HG02610 (cell line): ENCODE results near the gene ULBP2.
"Not testable (repeated sequence)": the region's sequence is repeated elsewhere in the genome, so short reads cannot be mapped to it uniquely, and the experiment has no call there.

Experiments
- ATAC-seq: cut with Tn5 transposase; IDR thresholded peaks from one replicate; pipeline ENCODE4 v1.9.1; 2021; ENCODE audit warnings: mild to moderate bottlenecking, moderate library complexity; ENCODE audit not compliant: unreplicated experiment

Gene ULBP2

DNA sequence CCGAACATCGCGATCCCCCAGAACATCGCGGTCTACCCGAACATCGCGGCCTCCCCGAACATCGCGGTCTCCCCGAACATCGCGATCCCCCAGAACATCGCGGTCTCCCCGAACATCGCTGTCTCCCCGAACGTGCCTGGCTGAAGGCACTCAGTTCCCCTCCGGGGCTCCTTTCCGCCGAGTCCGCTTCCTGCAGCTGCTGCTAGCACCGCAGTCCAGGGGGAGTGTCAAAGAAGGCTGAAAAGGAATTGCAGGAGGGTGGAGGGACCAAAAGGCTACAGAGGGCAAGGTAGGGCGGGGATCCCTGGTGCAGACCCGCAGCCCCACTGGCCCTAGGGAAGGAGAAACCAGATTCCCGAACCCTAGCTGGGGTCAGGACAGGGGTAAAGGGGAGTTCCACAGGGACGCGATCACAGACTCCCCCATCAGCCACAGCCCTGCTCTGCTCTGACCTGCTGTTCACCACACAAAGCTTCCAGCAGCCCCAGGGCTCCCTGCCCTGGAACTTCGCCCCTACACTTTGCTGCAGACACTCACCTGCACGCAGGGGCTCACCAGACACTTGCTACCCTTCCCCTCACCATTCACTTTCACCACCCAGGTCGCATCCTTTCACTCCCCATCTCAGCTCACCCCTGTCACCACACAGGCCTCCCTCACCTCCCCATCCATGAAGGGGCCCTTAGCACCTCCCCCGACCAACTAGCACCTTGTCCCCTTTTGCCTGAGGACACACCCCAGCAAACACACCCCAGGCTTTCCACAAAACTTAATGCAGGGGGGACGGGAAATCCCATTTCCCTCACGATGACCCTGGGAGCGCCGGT lies 23.6 kb downstream of the ULBP2 start:
- no peak for ATAC-seq

DNA sequence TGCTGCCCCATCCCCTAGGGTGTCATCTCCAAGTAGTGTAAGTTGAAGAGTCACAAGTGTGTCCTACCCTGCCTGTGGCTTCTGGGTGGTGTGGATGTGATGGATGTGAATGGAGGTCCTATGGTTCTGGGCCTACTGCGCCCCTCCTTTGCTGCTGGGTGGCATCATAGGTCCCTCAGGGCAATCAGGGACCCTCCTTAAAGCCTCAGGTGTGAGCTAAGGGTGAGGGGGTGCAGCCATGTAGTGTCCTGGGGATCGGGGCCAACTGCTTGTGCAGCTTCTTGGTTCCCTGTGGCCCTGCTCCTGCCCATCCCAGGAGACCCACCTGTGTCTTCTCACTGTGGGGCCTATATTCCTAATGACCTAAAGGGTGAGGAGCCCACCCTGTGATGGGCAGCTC lies 24.5 kb downstream of the ULBP2 start:
- not testable (repeated sequence) for ATAC-seq

DNA sequence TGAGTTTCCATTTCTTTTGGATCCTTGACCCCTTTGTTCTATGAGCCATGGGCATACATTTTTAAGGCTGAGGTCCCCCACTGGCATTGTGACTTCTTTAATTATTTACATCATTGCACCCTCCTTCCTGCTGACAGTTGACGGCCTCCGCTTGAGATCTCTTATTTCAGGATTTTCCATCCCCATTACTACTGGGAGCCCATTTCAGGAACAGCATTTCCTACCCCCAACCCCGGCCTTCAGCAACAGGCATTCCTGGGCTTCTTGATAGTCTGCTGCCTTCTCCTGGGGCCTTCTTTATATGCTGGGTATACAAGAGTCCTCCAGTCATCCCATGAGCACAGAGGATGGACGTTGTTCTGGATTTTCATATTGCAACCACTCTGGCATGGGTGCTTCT lies 25.8 kb downstream of the ULBP2 start:
- ATAC-seq: no peak

DNA sequence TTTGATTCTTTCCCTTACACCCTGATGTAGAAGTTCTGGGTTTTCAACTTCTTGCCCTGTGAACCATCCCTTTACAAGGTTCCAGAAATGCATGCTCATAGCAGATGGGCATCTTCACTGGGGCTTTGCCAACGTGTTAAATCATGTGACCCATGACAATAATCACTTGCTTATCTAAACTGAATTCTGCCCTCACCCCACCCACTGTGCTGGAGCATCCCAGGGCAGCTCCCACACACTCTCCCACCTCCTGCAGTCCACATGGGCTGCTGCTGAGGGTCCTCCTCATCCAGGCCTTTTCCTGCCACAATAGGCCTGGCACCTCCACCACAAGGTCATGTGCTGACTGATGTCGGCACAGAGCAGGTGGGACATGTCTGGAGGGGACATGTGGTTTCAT lies 26.2 kb downstream of the ULBP2 start:
- not testable (repeated sequence) for ATAC-seq

DNA sequence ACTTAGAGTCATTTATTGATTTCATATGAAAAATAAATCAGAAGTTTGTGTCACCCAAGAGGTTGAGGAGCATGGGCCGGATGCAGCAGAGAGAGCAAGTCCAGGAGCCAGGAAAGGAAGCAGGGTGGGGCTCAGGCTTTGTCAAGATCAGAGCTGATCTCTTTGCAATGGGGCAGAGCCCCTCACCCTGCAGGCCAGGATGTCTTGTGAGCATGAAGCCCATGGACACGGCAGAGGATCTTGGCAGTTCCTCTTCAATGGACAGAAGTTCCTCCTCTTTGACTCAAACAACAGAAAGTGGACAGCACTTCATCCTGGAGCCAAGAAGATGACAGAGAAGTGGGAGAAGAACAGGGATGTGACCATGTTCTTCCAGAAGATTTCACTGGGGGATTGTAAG lies 27.1 kb downstream of the ULBP2 start:
- ATAC-seq: not testable (repeated sequence)

DNA sequence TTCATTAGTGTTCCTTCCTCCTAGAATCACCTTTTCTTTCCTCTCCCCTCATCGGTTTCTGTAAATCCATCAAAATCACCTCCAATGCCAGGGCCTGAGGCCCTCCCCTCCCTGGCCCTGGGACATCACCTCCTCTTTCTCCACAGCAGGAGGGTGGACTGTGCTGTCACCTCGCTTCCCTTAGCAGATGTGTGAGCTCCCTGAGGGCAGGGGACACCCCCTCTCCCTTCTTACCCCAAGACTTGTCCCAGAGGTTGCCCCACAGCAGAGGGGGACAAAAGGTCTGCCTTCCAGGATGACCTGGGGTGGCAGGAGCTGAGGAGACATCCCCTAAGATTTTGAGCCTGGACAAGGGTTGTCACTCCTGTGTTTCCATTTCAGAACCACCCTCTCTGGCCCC lies 27.8 kb downstream of the ULBP2 start:
- ATAC-seq: no peak

DNA sequence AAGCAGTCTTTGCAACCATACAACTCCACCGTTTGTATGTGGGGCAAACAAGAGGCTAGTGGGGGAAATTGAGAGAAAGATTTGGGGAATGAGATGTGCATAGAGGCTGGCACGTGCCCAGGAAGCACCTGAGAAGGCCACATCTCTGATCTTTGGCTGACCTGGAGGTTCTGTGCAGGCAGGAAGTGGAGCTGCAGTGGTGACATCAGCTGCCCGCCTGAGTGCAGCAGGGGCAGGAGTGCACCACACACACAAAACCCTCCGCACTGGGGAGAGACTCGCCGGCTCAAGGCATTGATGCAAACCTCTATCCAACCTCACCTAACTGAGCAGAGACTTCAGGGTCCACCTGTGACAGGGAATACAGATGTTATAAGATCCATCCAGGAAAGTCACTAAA lies 32.6 kb downstream of the ULBP2 start:
- not testable (repeated sequence) for ATAC-seq

DNA sequence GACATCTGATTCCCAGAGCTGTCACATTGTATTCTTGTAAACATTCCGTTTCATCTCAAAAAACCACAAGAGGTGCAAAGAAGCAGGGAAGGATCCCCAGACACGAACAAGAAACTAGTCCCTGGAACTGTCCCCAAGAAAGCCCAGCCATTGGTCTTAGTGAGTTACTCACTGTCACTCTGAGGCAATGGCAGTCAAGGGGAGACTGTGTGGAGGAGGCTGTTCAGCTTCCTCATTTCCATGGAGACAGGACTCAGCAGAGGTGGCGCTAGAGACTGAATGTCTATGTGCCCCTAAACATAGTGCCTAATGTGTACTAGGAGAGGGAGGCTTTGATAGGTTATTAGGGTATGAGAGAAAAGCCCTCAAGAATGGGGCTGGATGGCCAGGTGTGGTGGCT lies 33.0 kb downstream of the ULBP2 start:
- ATAC-seq: no peak

DNA sequence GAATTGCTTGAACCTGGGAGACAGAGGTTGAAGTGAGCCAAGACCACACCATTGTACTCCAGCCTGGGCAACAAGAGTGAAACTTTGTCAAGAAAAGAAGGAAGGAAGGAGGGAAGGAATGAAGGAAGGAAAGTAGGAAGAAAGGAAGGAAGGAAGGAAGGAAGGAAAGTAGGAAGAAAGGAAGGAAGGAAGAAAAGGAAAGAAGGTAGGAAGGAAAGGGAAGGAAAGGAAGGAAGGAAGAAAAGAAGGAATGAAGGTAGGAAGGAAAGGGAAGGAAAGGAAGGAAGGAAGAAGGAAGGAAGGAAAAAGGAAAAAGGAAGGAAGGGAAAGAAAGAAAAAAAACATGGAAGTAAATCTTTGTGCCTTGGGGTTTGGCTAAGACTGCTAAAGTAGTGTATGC lies 33.6 kb downstream of the ULBP2 start:
- ATAC-seq: no peak

DNA sequence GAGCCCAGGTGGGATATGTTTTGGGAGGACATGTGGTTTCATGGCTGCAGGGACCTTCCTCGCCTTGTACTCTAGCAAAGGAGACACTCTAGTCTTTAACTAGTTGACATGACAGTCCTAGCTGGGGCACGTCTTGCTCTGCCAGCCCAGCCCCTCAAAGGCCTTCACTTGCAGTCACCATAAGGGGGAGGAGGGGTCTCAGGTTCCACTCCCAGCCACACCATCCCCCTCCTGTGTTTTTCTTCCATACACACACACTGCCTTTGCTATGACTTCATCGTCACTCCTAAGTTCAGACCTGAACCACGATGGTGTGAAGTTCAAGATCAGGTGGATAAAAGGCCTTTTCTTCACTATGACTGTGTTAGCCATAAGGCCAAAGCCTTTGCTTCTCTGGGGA lies 35.4 kb downstream of the ULBP2 start:
- ATAC-seq: no peak

DNA sequence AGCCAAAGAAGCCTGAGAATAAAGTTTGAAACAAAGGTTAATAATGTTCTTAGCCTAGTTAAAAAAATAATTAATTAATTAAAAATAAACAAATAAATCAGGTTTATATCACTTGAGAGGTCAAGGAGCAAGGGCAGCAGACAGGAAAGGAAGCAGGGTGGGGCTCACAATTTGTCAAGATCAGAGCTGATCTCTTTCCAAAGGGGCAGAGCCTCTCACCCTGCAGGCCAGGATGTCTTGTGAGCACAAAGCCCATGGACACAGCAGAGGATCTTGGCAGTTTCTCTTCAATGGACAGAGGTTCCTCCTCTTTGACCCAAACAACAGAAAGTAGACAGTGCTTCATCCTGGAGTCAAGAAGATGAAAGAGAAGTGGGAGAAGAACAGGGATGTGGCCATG lies 36.8 kb downstream of the ULBP2 start:
- ATAC-seq: no peak

DNA sequence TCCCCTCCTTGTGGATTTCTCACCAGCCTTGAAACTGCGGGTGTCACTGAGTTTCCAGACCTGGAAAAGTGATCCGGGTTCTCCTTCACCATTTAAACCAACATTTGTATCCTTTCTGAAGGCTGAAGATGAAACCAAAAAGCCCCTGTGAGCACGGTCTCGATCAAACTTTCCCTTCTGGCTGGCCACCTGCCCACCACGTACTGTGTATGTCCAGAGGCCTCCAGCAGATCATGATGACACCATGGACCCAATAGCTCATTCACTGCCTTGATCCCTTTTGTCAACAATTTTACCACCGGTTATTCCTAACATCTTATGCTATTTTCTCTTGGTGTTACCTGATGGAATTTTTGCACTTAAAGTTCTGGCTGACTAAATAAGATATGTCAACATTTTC lies 37.5 kb downstream of the ULBP2 start:
- no peak for ATAC-seq

DNA sequence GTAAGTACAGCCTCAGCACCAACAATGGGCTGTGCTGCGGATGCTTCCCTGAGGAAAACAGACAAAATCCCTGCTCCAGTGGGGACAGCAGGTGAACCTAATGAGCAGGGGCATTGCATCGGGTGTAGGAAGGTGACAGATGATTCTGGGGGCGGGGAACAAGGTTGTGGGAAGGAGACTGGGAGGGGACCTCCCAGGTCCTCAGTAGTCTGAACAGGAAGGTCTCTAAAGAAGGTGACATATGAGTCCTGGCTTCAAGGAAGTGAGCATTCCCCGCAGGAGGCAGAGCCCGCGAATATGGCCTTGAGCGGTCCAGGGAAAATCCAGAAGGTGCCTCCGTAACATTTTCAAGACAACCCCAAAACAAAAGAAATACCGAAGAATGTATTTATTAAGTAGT lies 41.3 kb downstream of the ULBP2 start:
- no peak for ATAC-seq

DNA sequence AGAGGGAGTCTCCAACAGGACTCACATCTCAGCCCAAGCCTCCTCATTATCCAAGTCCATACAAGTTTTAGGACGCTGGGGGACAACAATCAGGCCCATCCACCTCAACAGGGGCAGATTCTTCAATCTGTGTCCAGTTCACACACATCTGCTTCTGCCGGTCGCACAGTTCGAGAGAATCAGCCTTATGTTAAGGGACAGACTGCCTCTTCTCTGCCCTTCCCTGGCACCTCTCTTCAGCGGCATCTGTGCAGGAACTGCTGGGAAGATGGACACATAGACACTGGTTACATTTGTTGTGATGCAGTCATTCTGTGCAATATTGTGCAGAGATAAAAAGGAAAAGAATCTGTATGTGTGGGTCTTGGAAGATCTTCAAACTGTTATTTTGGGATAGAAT lies 43.0 kb downstream of the ULBP2 start:
- no peak for ATAC-seq

DNA sequence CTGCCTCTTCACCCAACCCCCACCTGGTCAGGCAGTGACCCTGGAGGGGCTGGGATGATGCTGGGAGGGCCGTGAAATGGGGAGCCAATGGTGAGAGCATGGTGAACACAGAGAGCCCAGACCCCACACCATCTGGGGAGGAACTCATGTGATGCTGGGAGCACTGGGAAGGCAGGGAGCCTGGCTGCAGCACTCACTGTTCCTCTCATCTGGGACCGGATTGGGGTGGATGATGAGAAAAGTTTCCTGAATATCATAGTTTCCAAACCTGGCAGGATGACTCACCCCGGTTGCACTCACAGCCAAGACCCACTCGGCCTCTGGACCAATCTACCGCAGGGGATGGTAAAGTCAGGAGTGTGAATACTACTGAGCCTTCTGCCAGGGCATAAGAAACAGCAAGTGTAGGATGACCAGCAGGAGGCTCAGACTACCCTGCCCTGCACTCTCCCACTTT lies 43.7 kb downstream of the ULBP2 start:
- ATAC-seq: no peak

DNA sequence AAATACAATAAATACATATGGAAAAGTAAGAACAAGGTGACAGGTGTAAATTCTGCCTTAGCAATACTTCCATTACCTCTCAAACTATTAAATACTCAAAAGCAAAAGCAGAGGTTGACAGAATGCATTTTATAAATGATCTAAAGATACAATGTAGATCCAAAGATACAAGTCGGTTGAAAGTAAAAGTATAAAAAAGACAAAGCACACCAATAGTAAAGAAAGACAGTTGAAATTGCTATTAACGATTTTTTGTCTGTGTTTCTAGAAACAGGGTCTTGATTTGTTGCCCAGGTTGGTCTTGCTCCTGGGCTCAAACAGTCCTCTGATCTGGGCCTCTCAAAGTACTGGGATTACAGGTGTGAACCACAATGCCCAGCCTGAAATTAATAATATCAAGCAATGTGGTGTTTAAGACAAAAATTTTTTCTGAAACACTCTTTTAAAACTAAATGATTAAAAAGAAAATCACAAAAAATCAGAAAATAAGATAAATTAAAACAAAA lies 45.8 kb downstream of the ULBP2 start:
- ATAC-seq: no peak

DNA sequence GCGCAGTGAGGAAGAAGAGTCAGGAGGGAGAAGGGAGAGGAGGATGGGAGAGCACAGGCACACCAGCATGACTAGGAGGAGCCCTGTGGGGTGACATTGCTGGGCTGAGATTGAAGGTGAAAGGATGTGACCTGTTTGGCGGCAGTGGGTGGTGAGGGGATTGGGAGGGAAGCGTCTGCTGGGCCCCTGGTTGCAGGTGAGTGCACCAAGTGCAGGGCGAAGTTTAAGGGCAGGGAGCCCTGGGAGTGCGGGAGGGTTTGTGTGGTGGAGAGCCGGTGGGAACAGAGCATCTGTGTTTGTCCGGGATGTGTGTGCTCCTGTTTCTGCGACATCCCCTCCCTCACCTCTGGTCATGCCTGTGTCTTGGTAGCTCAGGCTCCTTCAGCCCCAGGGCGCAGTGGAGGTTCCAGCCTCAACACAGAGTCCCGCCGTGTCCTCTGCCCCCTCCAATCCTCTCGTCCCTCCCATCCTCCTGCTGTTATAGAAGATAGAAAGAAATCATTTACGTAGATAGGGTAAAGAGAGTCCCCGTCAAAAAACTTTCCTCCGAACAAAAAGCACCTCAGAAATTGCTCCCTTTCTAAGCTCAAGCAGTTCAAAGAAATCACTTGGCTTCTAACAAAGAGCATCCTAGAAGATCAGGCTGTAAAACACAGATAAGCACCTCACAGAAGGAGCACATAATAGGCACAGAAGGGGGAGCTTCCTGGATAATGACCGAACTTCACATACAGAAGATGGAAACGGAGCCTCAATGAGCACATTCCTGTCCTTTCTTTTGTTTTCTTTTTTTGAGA lies 46.9 kb downstream of the ULBP2 start:
- no peak for ATAC-seq

DNA sequence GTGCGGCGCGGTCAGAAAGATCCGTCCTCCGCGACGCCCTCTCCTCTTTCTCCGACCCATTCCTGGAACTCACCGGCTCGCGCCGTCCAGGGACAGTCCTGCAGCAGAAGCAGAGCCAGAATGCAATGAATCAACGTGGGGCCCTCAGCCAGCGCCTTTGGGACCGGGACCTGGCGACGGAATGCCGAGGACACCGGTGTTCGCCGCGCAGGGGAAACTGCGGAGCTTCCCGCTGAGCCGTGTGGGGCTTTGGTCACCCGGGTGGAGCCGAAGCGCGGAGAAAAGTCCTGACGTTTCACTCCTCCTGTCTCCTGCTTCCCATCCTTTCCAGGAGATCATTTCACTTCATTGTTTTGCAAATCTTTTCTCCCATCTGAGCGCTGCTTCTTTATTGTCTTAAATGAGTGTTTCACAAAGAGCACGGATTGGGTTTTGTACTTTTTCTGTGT lies 48.4 kb downstream of the ULBP2 start:
- ATAC-seq: no peak

DNA sequence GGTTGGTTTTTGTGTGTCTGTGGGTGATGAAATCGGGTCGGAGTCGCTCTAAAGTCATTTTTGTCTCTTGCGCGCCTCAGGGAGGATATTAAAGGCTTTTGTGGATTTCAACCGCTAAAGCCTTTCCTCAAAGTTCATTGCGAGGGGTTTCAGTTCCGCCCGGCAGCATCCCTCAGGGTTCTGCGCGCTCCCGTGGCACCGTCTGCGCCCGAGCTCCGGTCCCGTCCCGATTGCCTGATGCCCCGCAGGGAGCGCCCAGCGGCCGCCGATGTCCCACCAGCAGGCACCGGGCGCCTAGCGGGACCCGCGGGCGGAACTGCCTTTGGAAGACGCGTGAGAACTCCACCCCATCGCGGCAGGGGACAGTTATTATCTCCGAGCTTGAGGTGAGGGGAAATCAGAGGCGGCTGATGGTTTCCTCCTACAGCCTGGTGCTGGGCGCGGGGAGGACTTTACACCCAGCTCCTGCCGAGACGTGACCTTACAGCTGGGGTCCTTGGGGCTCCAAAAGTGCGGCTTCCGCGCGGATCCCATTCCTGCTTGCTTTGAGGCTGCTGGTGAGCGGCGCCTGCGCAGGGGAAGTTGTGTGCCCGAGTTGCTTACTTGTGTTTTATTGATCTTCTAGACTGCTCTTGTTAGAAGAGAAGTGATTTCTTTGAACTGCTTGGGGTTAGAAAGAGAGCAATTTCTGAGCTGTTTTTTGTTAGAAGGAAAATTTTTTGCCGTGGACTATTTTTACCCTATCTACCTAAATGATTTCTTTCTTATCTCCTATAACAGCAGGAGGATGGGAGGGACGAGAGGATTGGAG lies 49.1 kb downstream of the ULBP2 start:
- no peak for ATAC-seq

DNA sequence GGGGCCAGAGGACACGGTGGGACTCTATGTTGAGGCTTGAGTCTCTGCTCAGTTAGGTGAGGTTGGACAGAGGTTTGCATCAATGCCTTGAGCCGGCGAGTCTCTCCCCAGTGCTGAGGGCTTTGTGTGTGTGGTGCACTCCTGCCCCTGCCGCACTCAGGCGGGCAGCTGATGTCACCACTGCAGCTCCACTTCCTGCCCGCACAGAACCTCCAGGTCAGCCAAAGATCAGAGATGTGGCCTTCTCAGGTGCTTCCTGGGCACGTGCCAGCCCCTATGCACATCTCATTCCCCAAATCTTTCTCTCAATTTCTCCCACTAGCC lies 49.6 kb downstream of the ULBP2 start:
- not testable (repeated sequence) for ATAC-seq

DNA sequence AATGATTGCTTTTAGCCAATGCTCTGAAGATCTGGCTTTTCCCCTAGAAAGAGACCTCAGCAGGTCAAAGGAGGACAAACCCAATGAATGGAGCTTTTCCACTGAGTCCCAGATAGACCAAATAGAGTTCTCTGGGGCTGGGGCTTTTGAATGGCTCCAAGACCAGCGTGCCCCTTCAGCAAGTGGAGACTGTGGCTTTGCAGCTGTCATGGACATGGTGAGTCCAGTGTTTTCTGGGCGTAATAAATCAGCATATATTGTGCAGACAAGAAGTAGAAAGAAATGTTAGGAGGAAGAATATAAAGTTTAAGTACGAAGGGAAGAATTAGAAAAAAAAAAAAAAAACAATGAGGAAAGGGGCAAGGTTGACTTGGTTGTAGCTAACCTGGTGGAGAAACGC lies 50.0 kb downstream of the ULBP2 start:
- ATAC-seq: no peak
